ENCODE data around the gene FAM78A.

The FAM78A gene, protein sequence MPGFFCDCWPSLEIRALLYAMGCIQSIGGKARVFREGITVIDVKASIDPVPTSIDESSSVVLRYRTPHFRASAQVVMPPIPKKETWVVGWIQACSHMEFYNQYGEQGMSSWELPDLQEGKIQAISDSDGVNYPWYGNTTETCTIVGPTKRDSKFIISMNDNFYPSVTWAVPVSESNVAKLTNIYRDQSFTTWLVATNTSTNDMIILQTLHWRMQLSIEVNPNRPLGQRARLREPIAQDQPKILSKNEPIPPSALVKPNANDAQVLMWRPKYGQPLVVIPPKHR

DNA sequence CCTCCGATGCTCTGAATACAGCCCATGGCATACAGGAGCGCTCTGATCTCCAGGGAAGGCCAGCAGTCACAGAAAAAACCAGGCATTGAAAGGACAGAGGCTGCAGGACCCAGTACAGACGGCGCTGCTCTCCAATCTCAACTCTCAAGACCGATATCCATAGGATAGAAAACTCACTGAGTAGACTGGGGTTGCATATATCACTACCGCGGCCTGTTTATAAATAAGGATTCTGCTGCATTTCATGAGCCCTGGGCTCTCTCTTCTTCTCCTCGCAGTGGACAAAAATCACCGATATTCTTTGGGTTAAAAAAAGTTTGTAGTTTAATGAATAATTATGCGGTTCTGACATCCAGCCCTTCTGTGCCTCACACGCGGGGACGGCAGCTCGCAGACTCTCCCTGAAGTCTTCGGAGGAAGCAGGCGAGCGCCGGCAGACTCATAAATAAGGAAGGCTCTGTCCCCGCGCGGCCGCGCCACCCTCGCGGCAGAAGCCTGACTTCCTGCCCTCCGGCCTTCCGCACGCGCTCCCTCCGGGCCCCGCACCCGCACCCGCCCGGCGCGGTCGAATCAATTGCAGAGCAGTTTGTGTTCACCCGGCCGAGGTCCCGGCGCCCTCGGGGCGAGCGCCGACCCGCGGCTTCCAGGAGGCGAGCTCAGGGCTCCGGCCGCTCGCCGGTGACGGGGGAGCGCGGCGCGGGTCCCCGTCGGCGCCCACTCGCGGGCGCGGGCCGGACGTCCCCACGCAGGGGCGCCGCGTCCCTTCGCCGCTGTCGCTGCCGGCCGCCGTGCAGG, at the start of gene FAM78A:
FAM78A (minus strand) TSS at position 417 of the 795 bp plus-strand sequence; CDS start at position 86, 331 bp downstream.
- peak; percentile 46 for DNase-seq

DNA sequence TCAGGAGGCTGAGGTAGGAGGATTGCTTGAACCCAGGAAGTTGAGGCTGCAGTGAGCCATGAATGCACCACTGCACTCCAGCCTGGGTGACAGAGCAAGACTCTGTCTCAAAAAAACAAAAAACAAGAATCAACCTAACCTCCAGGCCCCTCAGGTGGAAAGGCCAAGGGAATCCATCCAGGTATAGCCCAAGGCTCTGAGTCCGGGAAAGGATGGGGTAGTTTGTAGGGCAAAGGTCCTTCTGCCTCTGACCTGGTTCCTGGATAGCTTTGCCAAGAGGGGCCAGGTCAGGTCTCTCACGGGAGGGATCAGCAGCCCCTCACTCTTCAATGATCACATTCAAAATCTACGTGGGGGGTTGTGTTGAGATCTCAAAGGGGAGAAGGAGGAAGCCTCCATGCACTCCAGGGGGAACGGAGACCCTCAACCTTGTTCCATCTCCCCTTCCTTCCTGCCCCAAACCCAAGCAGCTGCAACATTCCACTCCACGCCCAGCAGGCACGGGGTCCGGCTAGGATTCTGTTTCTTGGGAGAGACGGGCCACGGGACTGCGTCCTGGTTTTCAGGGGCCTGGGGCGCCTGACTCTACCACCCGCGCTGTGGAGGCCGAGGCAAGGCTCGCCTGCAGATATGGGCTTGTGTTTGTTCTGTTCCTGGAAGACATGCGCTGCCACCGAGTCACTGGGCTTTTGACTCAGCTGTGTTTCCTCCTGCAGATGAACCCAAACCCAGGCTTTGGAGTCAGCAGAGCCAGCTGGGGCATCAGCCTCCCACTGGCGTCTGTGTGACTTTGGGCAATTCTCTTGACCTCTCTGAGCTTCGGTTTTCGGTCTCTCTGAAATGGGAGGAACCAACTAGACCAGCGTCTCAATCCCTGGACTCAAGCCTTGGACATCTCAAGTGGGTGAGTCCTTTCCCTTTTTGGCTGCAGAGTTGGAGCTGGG, 48.7 kb upstream of the FAM78A start:
- no peak for DNase-seq

DNA sequence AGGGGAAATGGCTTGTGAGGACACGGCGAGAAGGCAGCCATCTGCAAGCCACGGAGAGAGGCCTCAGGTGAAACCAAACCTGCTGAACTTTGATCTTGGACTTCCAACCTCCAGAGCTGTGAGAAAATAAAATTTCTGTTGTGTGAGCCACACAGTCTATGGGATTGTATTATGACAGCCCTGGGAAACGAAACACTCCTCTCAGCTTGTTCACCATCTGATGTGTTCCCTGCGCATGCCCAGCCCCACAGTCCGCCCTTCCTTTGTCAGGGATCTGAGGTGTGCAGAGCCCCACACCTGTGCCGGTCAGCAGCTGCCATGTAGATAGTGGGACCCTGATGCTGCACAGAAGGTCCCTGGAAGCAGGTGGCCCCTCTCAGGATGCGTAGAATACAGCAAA, 47.3 kb upstream of the FAM78A start:
- DNase-seq = no peak

DNA sequence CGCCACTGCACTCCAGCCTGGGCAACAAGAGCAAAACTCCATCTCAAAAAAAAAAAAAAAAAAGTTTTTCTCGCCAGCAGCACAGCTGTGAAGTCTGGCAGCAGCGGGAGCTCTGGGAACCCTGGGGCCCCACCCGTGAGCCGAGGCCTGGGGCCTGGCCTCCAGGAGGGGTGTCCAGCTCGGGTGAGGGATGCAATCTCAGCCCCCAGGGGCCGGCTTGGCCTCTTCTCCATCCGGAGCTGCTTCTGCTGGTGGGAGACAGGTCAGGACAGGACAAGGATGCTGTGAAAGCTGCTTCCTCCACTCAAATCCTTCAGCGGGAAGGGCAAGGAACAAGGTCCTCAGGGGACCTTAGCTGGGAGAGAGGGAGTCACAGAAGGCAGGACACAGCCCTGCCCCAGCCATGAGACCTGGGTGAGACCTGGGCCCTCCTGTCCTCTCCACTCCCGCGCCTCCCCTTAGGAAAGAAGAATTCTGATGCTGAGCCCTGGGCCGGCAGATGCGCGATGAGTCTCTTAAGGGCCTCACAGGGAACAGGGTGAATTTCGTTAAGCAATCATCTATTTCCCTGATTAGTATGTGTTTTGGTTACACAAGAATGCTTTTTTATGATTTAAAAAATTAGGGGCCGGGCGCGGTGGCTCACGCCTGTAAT, 43.8 kb upstream of the FAM78A start:
- DNase-seq = peak; percentile 61

- peak; percentile 71 for DNase-seq
These were observed 43.2 kb upstream of the FAM78A start for GRCh38 chr9:131319486-131319885.

- DNase-seq = peak; percentile 98
These were observed 42.1 kb upstream of the FAM78A start for GRCh38 chr9:131318231-131319085.

GRCh38 chr9:131312822-131313770, 36.8 kb upstream of the FAM78A start:
- DNase-seq = peak; percentile 12

DNA sequence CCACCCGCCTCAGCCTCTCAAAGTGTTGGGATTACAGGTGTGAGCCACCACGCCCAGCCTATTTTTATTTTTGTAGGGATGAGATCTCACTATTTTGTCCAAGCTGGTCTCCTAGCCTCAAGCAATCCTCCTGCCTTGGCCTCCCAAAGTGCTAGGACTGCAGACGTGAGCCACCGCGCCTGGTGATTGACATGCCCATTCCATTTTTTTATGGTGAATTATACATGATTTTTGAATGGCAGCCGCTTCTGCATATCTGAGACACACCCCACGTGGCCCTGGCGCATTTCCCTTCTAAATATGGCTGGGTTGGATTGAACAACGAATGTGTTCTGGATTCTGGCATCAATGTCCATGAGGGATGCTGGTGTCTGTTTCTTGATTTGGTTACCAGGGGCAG, 35.9 kb upstream of the FAM78A start:
- no peak for DNase-seq

GRCh38 chr9:131310833-131311554, 34.7 kb upstream of the FAM78A start:
- DNase-seq = peak; percentile 26

DNA sequence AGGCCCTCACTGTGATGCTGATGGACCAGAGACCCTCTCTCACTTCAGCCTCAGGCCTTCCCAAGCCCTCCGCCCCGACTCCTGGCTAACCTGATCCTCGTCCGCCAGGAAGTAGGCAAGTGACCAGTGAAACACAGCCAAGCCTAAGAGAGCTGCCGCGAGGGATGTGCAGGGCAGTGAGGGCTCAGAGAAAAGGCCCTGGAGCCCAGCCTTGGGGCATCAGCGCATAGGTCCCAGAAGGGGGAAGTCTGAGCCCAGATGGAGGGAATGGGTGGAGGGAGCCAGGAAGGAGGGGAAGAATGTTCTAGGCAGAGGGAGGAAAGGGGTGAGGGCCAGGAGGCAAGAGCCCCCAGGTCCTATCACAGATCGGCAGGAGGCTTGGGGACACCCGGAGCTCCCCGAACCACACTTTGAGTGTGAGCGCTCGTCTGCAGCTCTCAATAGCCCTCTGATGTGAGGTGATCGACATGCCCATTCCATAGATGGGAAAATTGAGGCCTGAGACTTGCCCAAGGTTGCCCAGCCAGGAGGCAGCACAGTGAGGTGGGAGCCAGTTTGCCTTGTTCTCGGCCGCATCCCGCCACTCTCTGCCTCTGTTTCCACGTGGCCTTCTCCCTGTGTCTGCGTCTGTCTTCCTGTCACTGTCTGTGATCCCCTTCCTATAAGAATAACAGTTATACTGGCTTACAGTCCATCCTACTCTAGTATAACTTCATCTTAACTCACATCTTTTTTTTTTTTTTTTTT, 33.4 kb upstream of the FAM78A start:
- no peak for DNase-seq

DNA sequence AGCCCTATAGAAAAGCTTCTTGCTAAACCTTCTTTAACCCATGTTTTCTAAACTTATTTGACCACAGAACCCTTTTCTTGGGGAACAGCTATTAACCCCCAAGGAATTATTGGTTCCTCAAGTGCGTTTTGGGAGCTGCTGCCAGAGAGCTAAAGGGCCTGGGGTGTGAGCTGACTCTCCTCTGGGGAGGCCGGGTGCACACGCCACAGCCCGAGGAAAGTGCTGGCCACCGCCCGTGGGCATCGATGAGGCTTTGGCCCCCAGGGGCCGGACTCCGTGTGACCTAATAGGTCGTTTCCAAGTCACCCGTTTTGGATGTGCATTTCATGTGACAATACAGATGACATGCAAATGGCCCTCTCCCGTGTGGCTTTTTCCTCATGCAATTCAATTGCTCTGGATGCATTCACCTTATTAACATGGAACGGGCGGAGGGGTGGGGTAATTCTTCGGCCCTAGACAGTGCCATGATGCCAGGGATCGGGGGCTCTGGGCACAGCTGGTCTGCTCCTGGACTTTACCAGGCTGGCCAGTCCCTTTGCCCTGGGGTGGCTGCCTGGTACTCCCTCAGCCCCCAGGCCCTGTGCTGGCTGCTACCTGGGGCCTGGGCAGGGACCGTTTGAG, 32.7 kb upstream of the FAM78A start:
- DNase-seq = no peak

DNA sequence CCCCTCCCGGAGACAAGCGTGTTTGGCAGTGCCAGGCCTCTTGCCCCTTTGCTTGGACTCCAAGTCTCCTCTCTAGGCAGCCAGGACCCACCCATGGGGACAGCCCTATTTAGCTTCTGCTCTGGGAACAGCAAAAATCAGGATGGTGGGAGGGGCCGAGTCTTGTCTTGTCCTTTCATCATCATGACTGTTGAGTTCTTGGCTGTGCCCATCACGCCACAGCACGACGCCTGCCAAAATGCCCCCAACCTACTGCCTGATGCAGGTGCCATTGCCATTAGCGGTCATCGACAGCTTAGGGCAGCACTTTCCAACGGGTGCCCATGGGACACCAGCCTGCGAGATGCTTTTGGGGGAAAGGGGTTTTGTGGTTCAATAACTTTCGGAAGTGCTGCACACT, 32.1 kb upstream of the FAM78A start:
- no peak for DNase-seq

- no peak for DNase-seq
These were observed 31.7 kb upstream of the FAM78A start for GRCh38 chr9:131307974-131308373.

GRCh38 chr9:131306397-131307004, 30.2 kb upstream of the FAM78A start:
- no peak for DNase-seq

DNA sequence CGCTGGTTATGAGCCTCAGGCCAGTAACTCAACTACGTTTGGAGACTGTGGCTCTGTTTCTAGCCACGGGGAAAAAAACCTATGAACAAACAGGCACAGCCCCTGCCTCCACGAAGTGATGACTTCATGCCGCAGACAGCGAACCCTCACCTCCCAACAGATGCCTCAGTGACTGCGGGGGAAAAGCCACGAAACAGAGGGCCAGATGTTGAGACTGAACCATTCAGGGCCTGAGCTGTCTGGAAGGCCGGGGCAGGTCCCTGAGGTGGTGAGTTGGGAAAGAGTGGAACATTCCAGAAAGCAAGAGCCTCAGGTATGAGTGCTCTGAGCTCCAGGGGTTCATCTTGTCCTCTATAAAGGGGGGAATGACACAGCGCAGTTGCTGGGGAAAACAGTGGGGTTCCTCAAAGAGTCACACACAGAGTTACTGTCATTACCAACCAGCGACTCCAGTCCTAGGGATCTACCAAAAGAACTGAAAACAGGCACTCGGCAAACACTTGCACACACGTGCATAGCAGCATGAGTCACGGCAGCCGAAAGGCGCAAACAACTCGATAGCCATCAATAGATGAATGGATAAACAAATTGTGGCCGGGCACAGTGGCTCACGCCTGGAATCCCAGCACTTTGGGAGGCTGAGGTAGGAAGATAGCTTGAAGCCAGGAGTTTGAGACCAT, 28.5 kb upstream of the FAM78A start:
- DNase-seq = peak; percentile 38

- no peak for DNase-seq
These were observed 27.3 kb upstream of the FAM78A start for GRCh38 chr9:131303381-131304321.
